NCI-H1417 (cell line): ENCODE results near the gene MMRN2.
"Not testable (repeated sequence)": the region's sequence is repeated elsewhere in the genome, so short reads cannot be mapped to it uniquely, and the experiment has no call there.

Experiments used
- DNase-seq, 3 experiments: peaks; one replicate each; lab custom pipeline; 2025; lab: John Stamatoyannopoulos, UW

Gene MMRN2

GRCh38 chr10:86941991-86942421 lies 15.4 kb downstream of the MMRN2 start:
- DNase-seq: no peak

- DNase-seq: no peak
These were observed 16.0 kb downstream of the MMRN2 start for GRCh38 chr10:86941426-86941825.

GRCh38 chr10:86940677-86941076 lies 16.7 kb downstream of the MMRN2 start:
- no peak for DNase-seq

- DNase-seq: not testable (repeated sequence)
These were observed 17.3 kb downstream of the MMRN2 start for GRCh38 chr10:86940076-86940475.

GRCh38 chr10:86938260-86938659 lies 19.2 kb downstream of the MMRN2 start:
- no peak for DNase-seq

- no peak for DNase-seq
These were observed 19.8 kb downstream of the MMRN2 start for GRCh38 chr10:86937502-86938154.

GRCh38 chr10:86936661-86937501 lies 20.5 kb downstream of the MMRN2 start:
- DNase-seq: peak in 1 of 3 experiments; percentile 6

GRCh38 chr10:86934162-86934711 lies 23.2 kb downstream of the MMRN2 start:
- DNase-seq: peak in 1 of 3 experiments; percentile 1

- no peak for DNase-seq
These were observed 24.7 kb downstream of the MMRN2 start for GRCh38 chr10:86932674-86933073.

- DNase-seq: no peak
These were observed 25.5 kb downstream of the MMRN2 start for GRCh38 chr10:86931872-86932271.

- DNase-seq: no peak
These were observed 27.7 kb downstream of the MMRN2 start for GRCh38 chr10:86929468-86930380.

GRCh38 chr10:86922553-86922961 lies 34.9 kb downstream of the MMRN2 start:
- DNase-seq: no peak

- DNase-seq: no peak
These were observed 39.4 kb downstream of the MMRN2 start for GRCh38 chr10:86918022-86918471.

- DNase-seq: no peak
These were observed 42.7 kb downstream of the MMRN2 start for GRCh38 chr10:86914734-86915133.

- no peak for DNase-seq
These were observed 52.0 kb downstream of the MMRN2 start for GRCh38 chr10:86905429-86905828.

- no peak for DNase-seq
These were observed 52.8 kb downstream of the MMRN2 start for GRCh38 chr10:86904600-86904999.

- DNase-seq: no peak
These were observed 56.5 kb downstream of the MMRN2 start for GRCh38 chr10:86900955-86901354.

- peak; percentile 3 to 60 (median 18) for DNase-seq
These were observed 57.6 kb downstream of the MMRN2 start for GRCh38 chr10:86899670-86900276.

GRCh38 chr10:86899132-86899531 lies 58.3 kb downstream of the MMRN2 start:
- DNase-seq: no peak

- DNase-seq: no peak
These were observed 58.9 kb downstream of the MMRN2 start for GRCh38 chr10:86898511-86898910.

GRCh38 chr10:86889997-86890396 lies 67.4 kb downstream of the MMRN2 start:
- DNase-seq: no peak
